ENCODE results near the gene RREB1. TPM values are rescaled to one million over a fixed set of nuclear protein-coding genes. Genes with fewer than 3 reads are reported as not detected.

Gene RREB1
- total RNA-seq, 1 donor from 2014 or later = 28.3 TPM

GRCh38 chr6:7241709-7242645 is 134.2 kb downstream of the RREB1 start:
- H3K27me3 Mint-ChIP-seq (ENCODE audit: low read depth) = no peaks in the 10 kb centered on the region
- no peak for DNase-seq (ENCODE audit: low read depth, low spot score)
- peak overlapping the region; percentile 22 for H3K27ac Mint-ChIP-seq (ENCODE audit: unreplicated experiment)
- peaks cover 26% of the 10 kb centered on the region for H3K4me1 Mint-ChIP-seq
- H3K4me3 Mint-ChIP-seq = no peak overlapping the region
- TF ChIP-seq CTCF (conservative IDR thresholded peaks at IDR 0.05) = no peak
- no peaks in the 10 kb centered on the region for H3K36me3 Mint-ChIP-seq (ENCODE audit: low read depth)
- H3K9me3 Mint-ChIP-seq = no peaks in the 10 kb centered on the region

- Mint-ChIP-seq H3K27ac (ENCODE audit: unreplicated experiment) (no peak overlapping the region), H3K36me3 (ENCODE audit: low read depth) (no peaks in the 10 kb centered on the region), H3K4me3 (no peak overlapping the region), H3K27me3 (ENCODE audit: low read depth) (no peaks in the 10 kb centered on the region), H3K4me1 (peaks cover 26% of the 10 kb centered on the region), H3K9me3 (no peaks in the 10 kb centered on the region)
- no peak for TF ChIP-seq CTCF (conservative IDR thresholded peaks at IDR 0.05)
- DNase-seq (ENCODE audit: low read depth, low spot score) = no peak
Observed at GRCh38 chr6:7242835-7243178, 135.0 kb downstream of the RREB1 start.

- H3K36me3 Mint-ChIP-seq (ENCODE audit: low read depth) = no peaks in the 10 kb centered on the region
- H3K27me3 Mint-ChIP-seq (ENCODE audit: low read depth) = no peaks in the 10 kb centered on the region
- no peaks in the 10 kb centered on the region for H3K9me3 Mint-ChIP-seq
- DNase-seq (ENCODE audit: low read depth, low spot score) = peak; percentile 53
- H3K4me3 Mint-ChIP-seq = no peak overlapping the region
- no peak overlapping the region for H3K27ac Mint-ChIP-seq (ENCODE audit: unreplicated experiment)
- TF ChIP-seq CTCF (conservative IDR thresholded peaks at IDR 0.05) = peak; percentile 94
- peaks cover 26% of the 10 kb centered on the region for H3K4me1 Mint-ChIP-seq
Observed at GRCh38 chr6:7243179-7243981, 135.6 kb downstream of the RREB1 start.

- Mint-ChIP-seq H3K4me3 (no peak overlapping the region), H3K27me3 (ENCODE audit: low read depth) (no peaks in the 10 kb centered on the region), H3K36me3 (ENCODE audit: low read depth) (no peaks in the 10 kb centered on the region), H3K27ac (ENCODE audit: unreplicated experiment) (no peak overlapping the region), H3K4me1 (peaks cover 19% of the 10 kb centered on the region), H3K9me3 (no peaks in the 10 kb centered on the region)
- no peak for TF ChIP-seq CTCF (conservative IDR thresholded peaks at IDR 0.05)
- no peak for DNase-seq (ENCODE audit: low read depth, low spot score)
Observed at GRCh38 chr6:7245668-7246393, 138.1 kb downstream of the RREB1 start.

GRCh38 chr6:7246401-7247178 is 138.8 kb downstream of the RREB1 start:
- Mint-ChIP-seq H3K4me3 (no peak overlapping the region), H3K9me3 (no peaks in the 10 kb centered on the region), H3K36me3 (ENCODE audit: low read depth) (no peaks in the 10 kb centered on the region), H3K4me1 (peaks cover 19% of the 10 kb centered on the region), H3K27ac (ENCODE audit: unreplicated experiment) (no peak overlapping the region), H3K27me3 (ENCODE audit: low read depth) (no peaks in the 10 kb centered on the region)
- no peak for TF ChIP-seq CTCF (conservative IDR thresholded peaks at IDR 0.05)
- DNase-seq (ENCODE audit: low read depth, low spot score) = no peak

Measured in neural crest cell (in vitro differentiated cells).